ENCODE results near the gene LAPTM5. TPM values are rescaled to one million over a fixed set of nuclear protein-coding genes. Genes with fewer than 3 reads are reported as not detected.

Gene LAPTM5
- total RNA-seq, 1 donor from 2014 or later = 424 TPM

DNA sequence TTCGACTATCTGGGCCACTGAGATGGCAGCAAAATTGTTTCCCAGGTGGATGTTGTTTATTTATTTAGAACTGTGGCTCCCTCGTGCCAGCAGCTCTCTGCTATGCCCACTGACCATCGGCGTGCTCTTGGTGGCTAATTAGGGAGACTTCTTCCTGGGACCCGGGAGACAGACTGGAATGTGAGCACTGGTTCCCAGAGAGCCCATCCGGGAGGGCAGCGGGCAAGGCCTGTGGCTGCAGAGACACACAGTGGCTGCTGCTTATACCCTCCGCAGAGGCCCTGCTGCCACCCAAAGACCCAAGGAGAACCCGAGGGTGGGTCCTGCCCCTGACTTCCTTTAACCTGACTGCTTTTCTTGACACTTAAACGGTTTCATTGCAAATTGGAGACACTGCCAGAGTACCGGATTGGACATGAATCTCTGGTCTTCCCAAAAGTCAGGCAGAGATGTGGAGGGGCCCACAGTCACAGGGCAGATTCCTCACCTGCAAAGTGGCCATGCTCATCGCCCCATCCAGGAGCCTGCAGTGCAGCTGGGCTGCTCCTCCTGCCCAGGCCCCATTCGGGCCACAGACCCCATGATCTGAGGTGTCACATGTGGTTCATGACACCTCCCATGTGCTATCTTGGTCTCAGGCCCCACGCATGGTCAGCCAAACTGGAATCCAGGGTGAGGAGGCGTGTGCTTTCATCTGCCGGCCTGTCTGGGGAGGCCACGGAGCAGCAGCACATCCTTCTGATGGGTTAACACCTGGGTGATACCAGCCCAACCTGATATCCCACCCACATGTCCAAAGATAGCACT lies 28.5 kb downstream of the LAPTM5 start:
- peaks cover 5% of the 10 kb centered on the region for H3K36me3 ChIP-seq
- intact Hi-C loops (cut with DNase I) = no loop called here
- H3K27ac ChIP-seq = no peak overlapping the region
- H3K4me3 ChIP-seq = no peak overlapping the region
- ATAC-seq (no peak), DNase-seq (peak; percentile 39)
- H3K27me3 ChIP-seq = no peaks in the 10 kb centered on the region
- no peak for TF ChIP-seq CTCF (IDR thresholded peaks at IDR 0.05)
- H3K4me1 ChIP-seq = no peaks in the 10 kb centered on the region
- no peaks in the 10 kb centered on the region for H3K9me3 ChIP-seq

DNA sequence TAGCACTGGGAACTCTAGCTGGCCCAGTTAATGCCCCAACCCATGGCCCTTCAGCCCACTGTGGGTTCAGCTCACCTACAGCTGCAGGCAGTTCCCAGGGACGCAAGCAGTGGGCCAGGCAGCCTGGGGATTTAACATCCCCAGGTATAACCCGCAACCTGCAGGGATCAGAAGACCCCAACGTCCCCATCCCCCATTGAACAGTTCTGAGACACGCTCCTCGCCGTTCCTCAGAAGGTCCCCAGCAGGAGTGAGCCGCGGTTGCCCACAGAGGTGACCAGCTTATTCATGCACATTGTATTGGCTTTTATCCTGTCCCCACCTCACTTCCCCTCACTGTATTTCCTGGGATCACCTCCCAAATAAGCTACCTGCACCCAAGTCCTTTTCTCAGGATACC lies 29.2 kb downstream of the LAPTM5 start:
- H3K27me3 ChIP-seq = no peaks in the 10 kb centered on the region
- no peak for TF ChIP-seq CTCF (IDR thresholded peaks at IDR 0.05)
- intact Hi-C loops (cut with DNase I) = no loop called here
- no peak for DNase-seq
- H3K4me3 ChIP-seq = no peak overlapping the region
- no peaks in the 10 kb centered on the region for H3K4me1 ChIP-seq
- no peak for ATAC-seq
- H3K9me3 ChIP-seq = no peaks in the 10 kb centered on the region
- no peak overlapping the region for H3K27ac ChIP-seq
- no peaks in the 10 kb centered on the region for H3K36me3 ChIP-seq

DNA sequence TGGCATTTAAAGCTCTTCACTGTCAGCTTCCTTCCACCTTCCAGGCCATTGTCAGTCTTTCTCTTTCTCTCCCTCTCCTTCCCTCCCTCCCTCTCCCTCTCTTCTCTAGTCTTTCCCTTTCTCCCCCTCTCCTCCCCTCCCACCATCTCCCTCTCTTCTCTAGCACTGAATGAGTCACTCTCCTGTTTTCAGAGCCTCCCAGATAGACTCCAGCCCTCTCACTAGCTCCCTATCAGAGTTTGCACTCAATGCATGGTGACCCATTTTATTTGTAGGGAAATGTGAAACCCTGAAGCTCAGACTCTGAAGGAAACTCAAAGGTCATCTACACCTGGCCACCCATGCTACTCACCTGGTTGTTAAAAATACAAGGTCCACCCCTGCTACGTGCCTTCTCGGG lies 29.8 kb downstream of the LAPTM5 start:
- Histone ChIP-seq H3K4me3 (no peak overlapping the region), H3K27ac (no peak overlapping the region), H3K27me3 (no peaks in the 10 kb centered on the region), H3K9me3 (no peaks in the 10 kb centered on the region), H3K4me1 (no peaks in the 10 kb centered on the region), H3K36me3 (no peaks in the 10 kb centered on the region)
- intact Hi-C loops (cut with DNase I) = no loop called here
- DNase-seq (no peak), ATAC-seq (no peak)
- TF ChIP-seq CTCF (IDR thresholded peaks at IDR 0.05) = no peak

DNA sequence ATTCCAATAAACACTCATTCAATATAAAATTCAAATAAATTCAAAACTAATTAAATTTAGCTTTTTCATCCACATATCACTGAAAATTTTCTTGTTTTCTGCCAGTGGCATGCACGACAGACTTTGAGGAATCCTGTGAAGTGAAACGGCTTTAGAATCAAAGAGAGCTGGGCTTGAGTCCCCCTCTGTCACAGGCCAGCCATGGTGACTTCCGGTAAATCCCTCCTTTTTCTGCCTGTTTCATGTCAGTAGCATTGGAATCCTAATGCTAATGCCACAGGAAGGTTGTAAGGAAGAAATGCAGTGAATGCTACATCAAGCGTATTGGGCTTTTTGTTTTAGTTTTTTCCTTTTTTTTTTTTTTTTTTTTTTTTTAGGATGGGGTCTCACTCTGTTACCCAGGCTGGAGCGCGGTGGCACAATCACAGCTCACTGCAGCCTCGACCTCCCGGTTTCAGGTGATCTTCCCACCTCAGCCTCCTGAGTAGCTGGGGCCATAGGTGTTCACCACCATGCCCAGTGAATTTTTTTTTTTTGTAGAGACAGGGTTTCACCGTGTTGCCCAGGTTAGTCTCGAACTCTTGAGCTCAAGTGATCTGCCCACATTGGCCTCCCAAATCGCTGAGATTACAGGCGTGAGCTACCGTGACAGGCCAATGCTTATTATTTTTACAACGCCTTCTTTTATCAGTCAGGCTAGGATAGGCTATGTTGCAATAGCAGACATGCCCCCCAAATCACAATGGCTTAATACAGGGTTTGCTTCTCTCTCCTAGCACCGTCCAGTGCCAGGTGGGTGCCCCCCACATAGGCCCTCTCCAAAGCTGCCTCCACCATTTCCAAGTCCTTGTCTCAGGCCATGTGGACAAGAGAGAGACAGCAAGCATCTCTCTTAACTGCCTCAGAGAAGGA lies 30.5 kb downstream of the LAPTM5 start:
- no peak for TF ChIP-seq CTCF (IDR thresholded peaks at IDR 0.05)
- no peaks in the 10 kb centered on the region for H3K4me1 ChIP-seq
- H3K27ac ChIP-seq = no peak overlapping the region
- ATAC-seq = no peak
- DNase-seq = no peak
- H3K4me3 ChIP-seq = no peak overlapping the region
- intact Hi-C loops (cut with DNase I) = no loop called here
- H3K36me3 ChIP-seq = no peaks in the 10 kb centered on the region
- H3K9me3 ChIP-seq = no peaks in the 10 kb centered on the region
- H3K27me3 ChIP-seq = no peaks in the 10 kb centered on the region

DNA sequence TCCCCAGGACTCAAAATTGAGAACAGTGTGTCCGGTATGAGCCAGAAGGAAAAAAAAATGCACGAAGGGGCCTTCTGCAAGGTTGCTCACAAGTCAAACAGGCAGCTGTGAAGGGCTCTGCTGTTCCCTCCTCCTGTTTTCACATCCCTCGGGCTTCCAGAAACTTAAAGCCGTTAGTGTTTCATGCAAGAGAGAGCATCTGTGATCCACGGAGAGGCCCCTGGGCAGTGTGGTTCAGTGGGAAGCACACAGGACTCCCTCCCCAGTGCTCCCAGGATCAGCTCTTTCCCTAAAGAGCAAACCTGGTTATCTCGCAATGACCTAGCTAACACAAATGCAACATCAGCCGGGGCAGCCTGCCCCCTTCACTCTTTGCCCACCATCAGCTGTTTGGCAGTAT lies 31.3 kb downstream of the LAPTM5 start:
- no peaks in the 10 kb centered on the region for H3K27me3 ChIP-seq
- ATAC-seq (no peak), DNase-seq (no peak)
- no peaks in the 10 kb centered on the region for H3K36me3 ChIP-seq
- intact Hi-C loops (cut with DNase I) = no loop called here
- H3K4me3 ChIP-seq = no peak overlapping the region
- no peak for TF ChIP-seq CTCF (IDR thresholded peaks at IDR 0.05)
- no peak overlapping the region for H3K27ac ChIP-seq
- H3K4me1 ChIP-seq = no peaks in the 10 kb centered on the region
- H3K9me3 ChIP-seq = no peaks in the 10 kb centered on the region
